Thyroid gland (tissue), 4 donors: Measurements from ENCODE around the gene ZBTB17. TPM values are rescaled to one million over a fixed set of nuclear protein-coding genes. Genes with fewer than 3 reads are reported as not detected.
"Not testable (repeated sequence)": the region's sequence is repeated elsewhere in the genome, so short reads cannot be mapped to it uniquely, and the experiment has no call there.

Experiments used
- DNase-seq, 2 donors: peaks; one replicate each; pipeline ENCODE4 v3.0.0-alpha.2; 2019
- H3K27ac ChIP-seq, 3 donors: fragments of 200-600 bp; sonication (generic); 1 replicate in 2 of 3; 2 replicates in 1 of 3; pipeline ENCODE4 v1.5.1; 2016 to 2019; ENCODE audit warnings: mild to moderate bottlenecking in 1 of 3, moderate library complexity in 1 of 3
- H3K27me3 ChIP-seq: fragments of 200-600 bp; sonication (generic); one replicate; pipeline ENCODE4 v1.5.1; 2019
- H3K36me3 ChIP-seq, 2 donors: fragments of 200-600 bp; sonication (generic); one replicate each; pipeline ENCODE4 v1.5.1; 2016 to 2019
- H3K4me1 ChIP-seq, 2 donors: fragments of 200-600 bp; sonication (generic); one replicate each; pipeline ENCODE4 v1.5.1; 2017 to 2019
- H3K4me3 ChIP-seq, 3 donors: fragments of 200-600 bp; sonication (generic); replicated peaks in 1 of 3; 1 replicate in 2 of 3; 2 replicates in 1 of 3; pipeline ENCODE4 v1.5.1; 2016; ENCODE audit warnings: mild to moderate bottlenecking in 1 of 3
- H3K9me3 ChIP-seq: fragments of 200-600 bp; sonication (generic); one replicate; pipeline ENCODE4 v1.5.1; 2017
- CTCF ChIP-seq, 6 experiments: fragments of 200-600 bp in 3 of 6; fragments of 450-650 bp in 3 of 6; sonication (generic) in 3 of 6; IDR thresholded peaks; one replicate each; pipeline ENCODE4 v1.5.1; 2016 to 2019; ENCODE audit warnings: antibody characterized with exemption in 6 of 6, mild to moderate bottlenecking in 2 of 6, inconsistent platforms in 1 of 6, moderate library complexity in 1 of 6
- POLR2A ChIP-seq, 2 donors: fragments of 450-650 bp; IDR thresholded peaks; one replicate each; pipeline ENCODE4 v1.6.1; 2017; ENCODE audit warnings: antibody characterized with exemption in 2 of 2, mild to moderate bottlenecking in 2 of 2, moderate library complexity in 1 of 2
- WGBS, 2 donors: methylation state at CpG; one replicate each; pipeline ENCODE4 v1.1.5; 2017; 5-methylcytosine and 5-hydroxymethylcytosine counted together
- intact Hi-C: fragments of 100-400 bp; cut with DNase I; formaldehyde crosslinking; loops from one replicate; pipeline ENCODE4 v1.15.1; 2023
- total RNA-seq, 4 donors: library from RNA; depleted of rRNA; stranded (reverse); fragments of >200 nt; gene quantifications; one replicate each; pipeline ENCODE4 v1.2.3, GENCODE V29; 2016

The ZBTB17 gene
- 10 to 100 TPM; 31.4 to 52.1 (median 36.1) TPM for total RNA-seq

- H3K27me3 ChIP-seq, result no peaks in the 10 kb centered on the region
- H3K36me3 ChIP-seq, result peaks cover 9 to 11% of the 10 kb centered on the region in 2 donors
- H3K27ac ChIP-seq, result peak within 1 kb of the TSS; percentile 52 to 66 (median 58)
- no peaks in the 10 kb centered on the region for H3K9me3 ChIP-seq
- WGBS, 2 donors, result 10 to 11% methylated on average over 32 to 38 of the region's 47 CpGs
- H3K4me1 ChIP-seq, result peaks cover 10 to 13% of the 10 kb centered on the region in 2 donors
- intact Hi-C loops, result no loop called here
- TF ChIP-seq CTCF (IDR thresholded peaks at IDR 0.05) (no peak), POLR2A (IDR thresholded peaks at IDR 0.05) (peak in 1 of 2 donors; percentile 74)
- peak within 1 kb of the TSS; percentile 80 to 98 (median 87) for H3K4me3 ChIP-seq
- DNase-seq, result peak; percentile 94
Observed at GRCh38 chr1:15975805-15976680, at the start of gene ZBTB17. ZBTB17 (minus strand) TSS chr1:15976101; CDS start chr1:15948495, 27,606 bp downstream.

DNA sequence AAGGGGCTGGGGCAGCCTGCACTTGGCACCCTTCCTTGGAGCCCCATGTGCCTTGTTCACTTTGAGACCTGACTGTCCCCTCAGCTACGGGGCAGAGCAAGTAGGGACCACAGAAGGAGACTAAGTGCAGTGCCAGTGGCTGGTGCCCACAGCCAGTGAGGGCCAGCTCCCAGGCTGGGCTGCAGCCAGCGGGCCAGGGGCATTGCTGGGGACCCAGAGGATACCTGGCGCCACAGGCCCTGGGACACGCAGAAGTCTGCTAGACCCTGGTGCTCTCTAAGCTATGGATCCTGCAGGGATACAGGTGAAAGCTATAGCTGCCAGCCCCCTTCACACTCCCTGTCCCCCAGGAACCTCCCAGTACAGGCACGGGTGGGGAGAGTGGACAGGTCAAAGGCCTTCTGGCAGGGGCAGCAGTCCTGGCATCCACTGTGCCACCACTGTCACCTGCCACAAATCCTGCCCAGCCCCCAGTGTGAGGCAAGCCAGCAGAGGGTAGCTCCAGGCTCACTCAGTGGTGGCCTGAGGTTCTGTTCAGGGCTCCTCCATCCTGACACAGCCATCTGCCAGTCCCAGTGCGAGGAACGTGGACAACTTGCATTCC lies 47.3 kb upstream of the ZBTB17 start:
- WGBS, 2 donors, result 82 to 84% methylated on average over 4 to 6 of the region's 7 CpGs
- Histone ChIP-seq H3K4me3 (no peak overlapping the region), H3K27ac (no peak overlapping the region), H3K4me1 (peaks cover 33 to 40% of the 10 kb centered on the region in 2 donors), H3K9me3 (no peaks in the 10 kb centered on the region), H3K36me3 (no peaks in the 10 kb centered on the region), H3K27me3 (no peaks in the 10 kb centered on the region)
- DNase-seq, result no peak
- TF ChIP-seq CTCF (IDR thresholded peaks at IDR 0.05), result no peak
- TF ChIP-seq POLR2A (IDR thresholded peaks at IDR 0.05), result no peak
- intact Hi-C loops, result no loop called here

- peaks cover 41 to 47% of the 10 kb centered on the region in 2 donors for H3K4me1 ChIP-seq
- H3K27ac ChIP-seq, result peak overlapping the region in 1 of 3 donors; percentile 5
- TF ChIP-seq POLR2A (IDR thresholded peaks at IDR 0.05) (no peak), CTCF (IDR thresholded peaks at IDR 0.05) (no peak)
- H3K9me3 ChIP-seq, result no peaks in the 10 kb centered on the region
- intact Hi-C loops, result no loop called here
- DNase-seq, result no peak
- no peak overlapping the region for H3K4me3 ChIP-seq
- H3K36me3 ChIP-seq, result no peaks in the 10 kb centered on the region
- H3K27me3 ChIP-seq, result no peaks in the 10 kb centered on the region
- 80 to 84% methylated on average over 11 of the region's 11 CpGs for WGBS, 2 donors
Observed at GRCh38 chr1:16022393-16022792, 46.5 kb upstream of the ZBTB17 start.

GRCh38 chr1:16021681-16022080 lies 45.8 kb upstream of the ZBTB17 start, which contains the start of gene CLCNKA:
CLCNKA (plus strand) TSS chr1:16022036; CDS start chr1:16022620, 584 bp downstream.
- H3K27ac ChIP-seq, result peak within 1 kb of the TSS in 2 of 3 donors; percentile 5 to 33
- H3K9me3 ChIP-seq, result no peaks in the 10 kb centered on the region
- 30 to 41% methylated on average over 6 of the region's 6 CpGs for WGBS, 2 donors
- H3K27me3 ChIP-seq, result no peaks in the 10 kb centered on the region
- no peak for TF ChIP-seq CTCF (IDR thresholded peaks at IDR 0.05)
- TF ChIP-seq POLR2A (IDR thresholded peaks at IDR 0.05), result peak in 1 of 2 donors; percentile 43
- intact Hi-C loops, result no loop called here
- DNase-seq, result peak; percentile 88 to 91
- H3K36me3 ChIP-seq, result no peaks in the 10 kb centered on the region
- H3K4me1 ChIP-seq, result peaks cover 42% of the 10 kb centered on the region in 2 donors
- H3K4me3 ChIP-seq, result no peak within 1 kb of the TSS

GRCh38 chr1:16020878-16021277 lies 45.0 kb upstream of the ZBTB17 start:
- H3K4me3 ChIP-seq, H3K27me3 ChIP-seq, intact Hi-C loops, H3K9me3 ChIP-seq, DNase-seq, H3K36me3 ChIP-seq: not testable (repeated sequence)
- Histone ChIP-seq H3K4me1 (peaks cover 41 to 45% of the 10 kb centered on the region in 2 donors), H3K27ac (peak overlapping the region in 1 of 3 donors; percentile 33)
- WGBS, 2 donors, result 100% methylated on average over 1 of the region's 9 CpGs; no CpG with 5 or more reads in 1 of the 2 donors
